HL-60/S4 (cell line): ENCODE results near the gene OR11A1.

ENCODE experiments used
- in situ Hi-C: fragments of 300-500 bp; cut with MboI; formaldehyde crosslinking; loops from 2 replicates; pipeline ENCODE4 v1.14.3; 2022; ENCODE audit warnings: low sequenced_read_pairs

OR11A1 gene, protein sequence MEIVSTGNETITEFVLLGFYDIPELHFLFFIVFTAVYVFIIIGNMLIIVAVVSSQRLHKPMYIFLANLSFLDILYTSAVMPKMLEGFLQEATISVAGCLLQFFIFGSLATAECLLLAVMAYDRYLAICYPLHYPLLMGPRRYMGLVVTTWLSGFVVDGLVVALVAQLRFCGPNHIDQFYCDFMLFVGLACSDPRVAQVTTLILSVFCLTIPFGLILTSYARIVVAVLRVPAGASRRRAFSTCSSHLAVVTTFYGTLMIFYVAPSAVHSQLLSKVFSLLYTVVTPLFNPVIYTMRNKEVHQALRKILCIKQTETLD

DNA sequence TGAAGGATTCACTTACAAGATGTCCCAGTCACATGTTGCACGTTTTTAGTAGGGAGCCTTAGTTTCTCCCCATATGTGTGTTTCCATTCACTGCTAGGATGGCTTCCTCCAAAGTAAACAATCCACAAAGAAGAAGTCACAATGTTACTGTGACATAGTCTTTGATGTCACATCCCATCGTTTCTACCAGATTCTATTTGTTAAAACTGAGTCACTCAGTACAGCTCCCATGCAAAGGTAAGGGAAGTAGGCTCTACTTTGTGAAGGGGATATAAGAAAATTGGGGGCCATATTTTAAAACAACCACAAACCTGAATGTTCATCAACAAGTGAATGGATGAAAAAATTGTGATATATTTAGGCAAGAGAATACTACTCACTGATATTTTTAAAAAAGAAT lies at the start of gene OR11A1, which contains the start of gene OR2H1:
Gene OR11A1 (minus strand): TSS at position 101 of the 400 bp plus-strand sequence. CDS start 29,430 bp downstream, outside the sequence.
Gene OR2H1 (plus strand): TSS at position 185 of the 400 bp plus-strand sequence. CDS start 4,615 bp downstream, outside the sequence.
- in situ Hi-C loops, result no loop called here

DNA sequence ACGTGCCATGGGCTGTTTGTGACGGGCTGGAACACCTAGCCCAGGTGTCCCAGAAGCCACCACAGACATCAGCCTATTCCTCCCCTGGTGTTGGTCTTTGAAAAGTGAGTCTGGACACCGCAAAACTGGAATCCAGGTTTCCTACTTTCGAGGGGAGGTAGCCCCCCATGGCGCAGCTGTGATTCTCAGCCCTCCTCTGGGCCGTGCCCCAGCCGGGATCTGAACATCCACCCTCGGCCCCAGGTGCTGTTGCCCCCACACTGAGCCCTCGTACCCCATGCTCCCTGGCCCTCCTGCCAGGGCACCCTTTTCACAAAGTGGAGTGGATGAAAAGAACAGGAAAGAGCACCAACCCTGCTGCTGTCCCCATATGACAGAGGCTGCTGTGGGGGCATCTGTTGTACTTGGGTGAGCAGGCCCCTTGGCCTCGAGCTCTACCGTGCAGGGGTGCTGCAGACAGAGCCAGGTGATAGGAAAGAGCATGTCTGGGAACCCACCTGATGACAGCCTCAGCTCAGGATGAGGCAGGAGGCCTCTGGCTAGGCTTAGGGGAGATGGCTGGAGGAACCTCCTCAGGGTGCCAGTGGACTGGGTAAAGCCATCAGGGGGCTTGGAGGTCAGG lies 49.7 kb upstream of the OR11A1 start:
- in situ Hi-C loops, result no loop called here

DNA sequence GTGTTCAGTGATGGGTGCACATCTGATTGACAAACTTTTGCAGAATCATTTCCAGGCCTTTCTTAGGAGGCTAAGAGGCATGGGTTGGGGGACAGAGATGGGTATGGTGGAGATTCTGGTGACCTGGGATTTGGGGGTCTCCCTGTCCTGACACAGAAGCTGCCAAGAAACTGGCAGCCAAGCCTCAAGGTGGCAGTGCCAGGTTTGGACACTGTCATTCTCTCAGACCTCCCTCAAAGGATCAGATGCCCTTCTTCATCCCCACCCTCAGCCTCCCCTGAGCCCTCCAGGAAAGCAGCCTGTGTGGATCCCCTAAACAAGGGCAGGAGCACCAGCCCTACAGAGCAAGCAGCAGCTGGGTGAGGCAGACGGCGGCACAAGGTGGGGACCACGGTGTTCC lies 48.9 kb upstream of the OR11A1 start:
- in situ Hi-C loops, result no loop called here

DNA sequence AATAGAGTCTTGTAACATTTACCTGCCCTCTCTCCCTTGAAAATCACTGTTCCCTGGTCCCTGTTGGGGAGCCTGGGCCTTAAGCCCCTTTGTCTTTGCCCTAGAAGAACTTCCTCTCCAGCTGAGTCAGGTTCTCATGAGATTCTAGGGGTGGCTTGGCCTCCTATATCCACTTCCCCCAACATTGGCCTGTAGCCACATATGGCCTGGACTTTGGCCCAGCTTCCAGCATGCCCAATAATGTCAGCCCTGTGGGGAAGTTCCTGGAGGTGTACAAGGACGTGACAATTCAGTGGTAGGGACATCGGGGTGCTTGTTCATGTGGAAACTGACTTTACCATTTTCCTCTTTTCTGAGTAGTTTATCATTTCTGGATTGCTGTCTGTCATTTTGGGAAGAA lies 48.1 kb upstream of the OR11A1 start:
- in situ Hi-C loops, result no loop called here

DNA sequence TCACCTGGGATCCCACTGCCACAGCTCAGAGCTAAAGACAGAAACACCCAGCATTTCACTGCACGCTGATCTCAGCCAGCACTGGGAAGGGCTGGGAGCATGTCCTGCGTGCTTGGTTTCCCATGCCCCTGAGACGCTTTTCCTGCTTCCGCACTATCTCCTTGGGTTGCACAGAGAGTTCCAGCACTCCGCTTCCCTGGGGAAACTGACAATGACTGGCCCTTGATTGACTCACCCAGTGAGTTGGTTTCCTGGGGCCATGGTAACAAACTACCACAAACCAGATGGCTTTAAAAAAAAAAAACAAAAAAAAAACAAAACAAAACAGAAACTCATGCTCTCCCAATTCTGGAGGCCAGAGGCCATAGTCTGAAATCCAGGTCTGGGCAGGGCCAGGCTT lies 45.7 kb upstream of the OR11A1 start:
- in situ Hi-C loops, result no loop called here

DNA sequence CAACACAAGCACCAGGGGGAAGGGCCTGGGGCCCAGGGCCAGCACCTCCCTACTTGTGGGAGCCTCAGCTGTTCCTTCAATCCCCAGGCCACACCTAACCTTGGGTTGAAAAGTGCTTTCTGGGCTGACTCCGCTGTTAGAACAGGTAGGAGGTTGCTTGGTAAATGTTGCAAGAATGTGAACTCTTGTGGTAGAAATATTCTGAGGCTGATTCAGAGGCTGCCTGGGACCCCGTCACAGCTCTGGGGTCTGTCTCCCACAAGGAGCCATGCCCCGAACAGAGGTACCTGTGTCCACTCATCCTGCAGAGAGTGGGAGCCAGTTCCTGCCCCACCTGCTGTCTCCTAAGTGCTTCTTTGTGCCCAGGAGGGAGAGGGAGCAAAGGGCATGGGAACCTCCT lies 45.3 kb upstream of the OR11A1 start:
- in situ Hi-C loops, result no loop called here

DNA sequence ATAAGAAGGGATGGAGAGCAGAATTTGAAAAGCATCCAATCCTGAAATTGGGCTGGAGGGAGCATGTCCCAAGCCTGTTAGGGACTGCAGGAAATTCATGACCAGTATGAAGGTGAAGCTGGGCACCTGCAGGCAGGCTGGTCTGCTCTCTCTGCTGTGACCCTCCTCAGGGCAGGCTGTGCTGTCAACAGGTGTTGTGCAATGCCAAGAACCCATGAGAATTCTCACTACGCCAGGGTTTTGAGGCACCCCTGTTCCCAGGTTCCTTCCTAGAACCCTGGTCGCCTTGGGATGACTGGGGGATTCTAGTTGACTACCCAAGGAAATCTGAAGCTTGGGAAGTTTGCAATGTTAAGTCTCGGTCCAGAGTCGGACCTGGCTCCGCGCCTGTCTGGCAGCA lies 44.2 kb upstream of the OR11A1 start:
- in situ Hi-C loops, result no loop called here

DNA sequence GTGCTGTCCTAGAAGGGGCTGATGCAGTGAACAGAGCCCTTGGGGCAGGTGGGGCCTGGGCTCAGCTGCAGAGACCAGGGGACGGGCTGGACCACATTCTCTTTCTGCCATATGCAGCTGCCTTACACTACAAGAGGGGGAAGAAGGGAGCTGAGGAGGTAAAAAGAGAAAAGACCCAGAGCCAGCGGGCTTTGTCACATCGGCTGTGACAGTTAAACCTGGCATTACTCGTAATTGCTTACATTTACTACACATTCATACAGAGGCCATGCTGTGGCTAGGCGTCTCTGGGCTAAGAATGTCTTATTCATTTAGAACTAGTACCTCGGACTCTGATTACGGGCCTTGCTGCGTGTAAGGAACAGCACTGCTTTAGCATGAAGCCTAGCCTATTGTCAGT lies 43.7 kb upstream of the OR11A1 start:
- in situ Hi-C loops, result no loop called here

DNA sequence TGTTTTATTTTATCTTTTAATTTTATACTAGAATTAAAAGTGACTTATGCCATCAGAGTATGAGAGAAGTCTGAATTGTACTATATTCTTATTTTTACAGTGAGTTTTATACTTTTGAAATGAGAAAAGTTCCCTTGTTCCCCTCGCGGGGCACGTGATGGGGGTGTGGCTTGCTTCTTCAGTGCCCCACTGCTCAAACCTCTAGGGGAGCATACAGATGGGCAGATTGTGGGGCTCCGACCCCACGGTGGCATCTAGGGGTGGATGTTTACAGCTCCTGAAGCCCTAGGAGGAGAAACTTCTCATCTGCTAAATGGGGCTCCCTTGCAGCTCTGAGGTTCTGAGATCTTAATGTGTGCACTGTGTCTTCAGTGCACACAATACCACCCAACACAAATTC lies 42.8 kb upstream of the OR11A1 start:
- in situ Hi-C loops, result no loop called here

DNA sequence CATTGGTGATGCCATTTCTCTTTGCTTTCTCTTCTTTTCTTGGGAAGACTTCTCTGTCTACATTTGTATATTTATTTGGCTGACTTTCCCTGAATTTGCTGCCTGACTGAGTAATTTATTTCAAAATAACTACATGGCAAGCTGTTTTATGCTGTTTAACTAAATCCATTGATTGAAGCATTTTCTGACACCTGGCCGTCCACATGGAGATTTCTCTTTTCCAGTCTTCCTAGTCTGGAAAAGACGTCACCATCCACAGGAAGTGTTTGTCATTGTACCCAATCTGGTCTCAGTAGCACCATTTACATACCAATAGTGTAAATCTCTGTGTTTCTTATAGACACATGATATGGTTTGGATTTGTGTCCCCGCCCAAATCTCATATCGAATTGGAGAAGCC lies 40.1 kb upstream of the OR11A1 start:
- in situ Hi-C loops, result no loop called here

DNA sequence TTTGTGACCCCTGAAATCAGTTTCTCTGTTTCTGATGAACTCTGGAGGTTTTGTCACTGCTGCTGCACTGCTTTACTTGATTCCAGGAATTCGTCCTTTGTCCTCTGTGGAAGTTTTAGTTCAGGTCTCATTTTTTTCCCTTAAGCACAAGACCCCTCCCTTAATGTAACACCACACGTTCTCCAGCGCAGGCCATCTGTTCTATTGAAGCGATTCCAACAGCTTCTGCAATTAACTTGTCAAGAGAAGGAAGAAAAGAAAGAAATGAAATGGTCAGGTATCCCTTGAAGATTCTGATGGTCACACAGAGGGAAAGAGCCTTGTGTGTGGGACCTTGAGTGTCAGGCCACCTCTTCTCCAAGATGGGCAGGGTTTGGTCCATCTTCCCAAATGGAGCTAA lies 38.7 kb upstream of the OR11A1 start:
- in situ Hi-C loops, result no loop called here

DNA sequence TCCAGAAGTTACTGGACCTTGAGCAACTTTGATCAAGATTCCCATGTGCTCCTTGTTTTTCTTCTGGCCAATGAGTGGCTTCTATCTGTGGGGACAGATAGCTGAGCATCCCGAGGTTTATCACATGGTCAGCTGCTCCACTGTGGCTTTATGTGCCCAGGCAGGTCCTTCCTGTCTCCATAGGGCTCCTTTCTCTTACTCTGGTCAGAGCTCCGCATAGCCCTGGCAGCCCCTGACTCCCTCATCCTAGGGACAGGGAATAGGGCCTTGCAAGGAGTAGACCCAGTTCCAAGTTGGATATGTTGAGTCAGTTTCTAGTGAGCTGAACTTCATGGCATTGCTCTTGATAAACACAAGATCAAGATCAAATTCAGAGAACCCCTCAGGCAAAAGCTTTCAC lies 37.3 kb upstream of the OR11A1 start:
- in situ Hi-C loops, result no loop called here

DNA sequence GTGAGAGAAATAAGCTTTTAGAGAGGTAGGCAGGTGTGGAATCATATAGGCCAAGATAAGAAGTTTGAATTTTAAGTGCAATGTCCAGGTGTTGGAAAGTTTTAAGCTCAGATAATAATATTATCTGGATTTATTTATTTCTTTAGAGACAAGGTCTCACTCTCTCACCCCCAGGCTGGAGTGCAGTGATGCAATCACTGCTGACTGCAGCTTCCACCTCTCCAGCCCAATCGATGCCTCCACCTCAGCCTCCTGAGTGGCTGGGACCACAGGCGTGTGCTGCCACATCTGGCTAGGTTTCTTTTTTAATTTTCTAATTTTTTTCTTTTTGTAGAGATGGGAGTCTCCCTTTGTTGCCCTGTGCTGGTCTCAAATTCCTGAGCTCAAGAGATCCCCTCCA lies 36.4 kb upstream of the OR11A1 start:
- in situ Hi-C loops, result no loop called here

DNA sequence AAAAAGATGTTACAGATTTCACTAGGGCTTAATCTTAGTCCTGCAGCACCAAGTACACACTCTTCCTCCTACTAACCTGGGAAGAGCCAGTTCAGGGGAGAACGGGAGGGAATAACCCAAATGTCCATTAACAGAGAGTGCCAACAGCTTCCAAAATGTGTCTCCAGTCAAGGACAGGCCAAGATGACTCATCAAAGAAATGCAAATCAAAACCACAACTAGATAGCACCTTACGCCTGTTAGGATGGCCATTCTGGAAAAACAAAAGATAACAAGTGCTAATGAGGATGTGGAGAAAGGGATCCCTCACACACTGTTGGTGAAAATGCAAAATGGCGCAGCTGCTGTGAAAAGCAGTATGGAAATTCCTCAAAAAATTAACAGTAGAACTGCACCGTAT lies 34.7 kb upstream of the OR11A1 start:
- in situ Hi-C loops, result no loop called here

DNA sequence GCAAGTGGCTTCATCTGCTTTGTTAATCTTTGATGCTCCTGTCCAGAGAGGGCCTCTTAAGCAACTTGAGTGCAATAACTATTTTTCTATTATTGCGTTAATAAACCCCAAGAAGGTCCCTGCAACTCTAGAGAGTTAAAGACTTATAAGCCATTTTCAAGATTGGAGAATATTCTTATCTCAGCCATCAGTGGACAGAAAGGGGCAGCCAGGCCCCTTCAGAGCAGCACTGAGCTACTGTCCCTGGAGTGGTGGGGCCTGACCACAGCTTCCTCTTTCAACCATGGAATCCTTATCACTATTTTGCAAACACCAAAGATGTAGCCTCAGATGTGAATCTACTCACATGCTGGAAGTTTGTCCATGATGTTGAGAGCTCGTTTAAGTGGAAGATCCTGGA lies 33.7 kb upstream of the OR11A1 start:
- in situ Hi-C loops, result no loop called here

DNA sequence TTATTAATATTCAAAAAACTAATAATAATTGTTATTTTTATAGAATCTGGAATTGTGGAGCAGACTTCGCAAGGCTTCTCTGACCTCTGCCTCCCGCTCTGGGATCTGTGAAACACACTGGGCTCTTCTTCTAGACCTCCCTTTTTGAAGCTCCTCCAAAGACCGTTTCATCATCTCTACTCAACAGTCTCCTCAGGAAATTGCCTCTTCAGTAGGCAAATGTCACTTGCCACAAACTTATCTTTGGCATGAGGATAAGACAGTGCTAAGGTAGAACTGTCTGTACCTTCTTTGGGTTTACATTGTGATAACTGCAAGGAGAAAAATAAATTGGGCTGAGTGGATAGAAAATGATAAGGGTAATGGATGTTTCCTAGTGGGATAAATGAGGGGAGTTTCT lies 33.2 kb upstream of the OR11A1 start:
- in situ Hi-C loops, result no loop called here

DNA sequence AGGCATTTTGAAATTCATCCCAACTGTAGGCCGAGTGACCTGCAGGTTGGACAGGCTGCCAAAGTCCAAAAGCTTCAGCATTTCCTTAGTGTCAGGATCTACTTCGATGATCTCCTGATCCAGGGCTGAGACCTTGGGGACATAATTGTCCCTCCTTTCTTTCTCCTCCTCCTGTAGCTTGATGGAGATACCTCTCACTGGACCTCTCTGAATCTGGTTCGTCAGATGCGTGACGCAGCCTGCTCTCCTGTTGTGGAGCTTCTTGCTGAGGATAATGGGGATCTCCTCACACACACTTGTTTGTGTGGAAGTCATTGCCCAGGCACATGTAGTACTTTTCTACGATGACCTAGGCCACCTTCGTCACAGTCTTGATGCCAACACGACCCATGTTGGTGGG lies 32.4 kb upstream of the OR11A1 start:
- in situ Hi-C loops, result no loop called here

DNA sequence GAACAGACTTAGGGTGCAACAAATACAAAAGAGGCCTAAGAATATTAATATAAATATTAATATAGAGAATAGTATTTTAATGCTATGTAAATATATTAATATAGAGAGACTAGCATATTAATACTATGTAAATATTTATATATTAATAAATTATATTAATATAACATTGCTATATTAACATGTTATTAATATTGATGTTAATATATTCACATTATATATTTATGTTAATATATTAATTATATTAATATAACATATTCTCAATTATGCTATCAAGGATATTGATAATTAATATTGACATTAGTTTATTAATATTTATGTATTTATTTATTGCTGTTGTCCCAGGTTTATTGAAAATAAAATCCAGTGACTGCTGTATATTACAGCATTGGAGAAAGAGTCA lies 32.0 kb upstream of the OR11A1 start:
- in situ Hi-C loops, result no loop called here

DNA sequence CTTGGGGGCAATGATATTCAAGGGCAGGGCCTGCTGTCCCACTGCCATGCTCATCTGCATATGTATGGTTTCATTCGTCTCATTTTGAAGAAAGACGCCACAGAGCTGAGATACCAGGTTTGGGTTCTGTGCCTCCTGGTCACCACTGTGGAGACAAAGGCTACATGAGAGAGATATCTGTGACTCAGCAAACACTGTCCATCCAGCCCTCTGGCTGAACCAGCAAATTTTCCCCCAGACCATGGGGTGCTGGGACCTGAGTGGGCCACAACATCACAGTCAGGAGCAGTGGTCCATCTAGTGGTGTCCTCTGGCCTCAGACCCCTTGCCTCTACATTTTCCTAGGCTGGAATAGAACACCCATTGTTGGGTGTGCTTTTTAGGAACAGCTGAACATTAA lies 30.8 kb upstream of the OR11A1 start, which contains the start of gene MAS1L:
Gene MAS1L (minus strand): TSS at position 297 of the 400 bp plus-strand sequence. CDS start 54 bp downstream, at position 243.
- in situ Hi-C loops, result no loop called here

DNA sequence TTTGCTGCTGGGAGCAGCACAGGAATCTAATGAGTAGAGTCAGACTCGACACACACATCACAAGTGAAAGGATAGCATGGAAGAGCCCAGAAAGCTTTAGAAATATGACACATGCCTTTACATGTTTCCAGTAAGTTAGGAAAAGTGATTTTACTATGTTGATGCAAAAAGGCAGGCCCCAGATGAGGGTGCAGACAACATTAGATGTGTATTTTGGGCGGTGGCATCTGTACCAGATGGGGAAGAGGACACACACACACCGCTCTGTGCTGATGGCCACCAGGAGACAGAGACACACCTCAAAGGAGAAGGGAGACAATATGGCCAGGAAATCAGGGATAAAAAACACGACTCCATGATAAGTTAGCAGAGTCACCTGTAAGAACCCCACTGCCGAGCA lies 30.3 kb upstream of the OR11A1 start:
- in situ Hi-C loops, result no loop called here

DNA sequence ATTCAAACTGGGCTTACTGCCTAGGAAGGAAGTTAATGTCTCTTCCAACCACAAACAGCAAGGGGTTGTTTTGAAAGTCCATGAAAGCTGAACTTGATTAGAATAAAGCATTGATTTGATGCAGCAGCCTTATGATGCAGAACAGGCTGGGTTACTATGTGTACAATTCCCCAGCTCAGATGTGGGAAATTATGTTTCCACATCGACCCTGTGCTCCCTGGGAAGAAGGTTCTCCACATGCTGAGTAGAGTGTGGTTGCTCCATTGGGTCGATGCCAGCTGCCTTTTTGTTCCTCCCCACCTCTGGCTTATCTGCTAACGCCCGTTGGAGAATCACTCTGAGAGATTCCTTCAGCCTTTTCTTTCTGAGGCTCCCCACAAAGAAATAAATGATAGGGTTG lies 29.7 kb upstream of the OR11A1 start:
- in situ Hi-C loops, result no loop called here

DNA sequence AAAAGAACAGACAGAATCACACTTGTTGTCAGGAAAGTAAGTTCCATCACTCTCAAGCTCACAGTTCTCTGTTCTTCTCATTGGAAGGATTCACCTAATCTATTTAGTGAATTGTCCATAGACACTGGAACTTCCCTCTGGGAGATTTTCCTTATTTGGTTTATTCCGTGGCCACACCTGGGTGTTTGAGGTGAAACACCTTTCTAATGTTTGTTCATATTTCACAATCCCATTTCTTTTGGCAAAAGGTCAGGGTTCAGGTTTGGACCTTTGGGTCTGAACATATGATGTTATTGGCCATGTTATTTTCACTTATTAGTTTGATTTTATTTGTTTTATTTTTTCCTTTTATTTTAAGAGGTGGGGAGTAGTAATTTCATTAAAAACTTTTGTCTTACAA lies 26.9 kb upstream of the OR11A1 start:
- in situ Hi-C loops, result no loop called here

DNA sequence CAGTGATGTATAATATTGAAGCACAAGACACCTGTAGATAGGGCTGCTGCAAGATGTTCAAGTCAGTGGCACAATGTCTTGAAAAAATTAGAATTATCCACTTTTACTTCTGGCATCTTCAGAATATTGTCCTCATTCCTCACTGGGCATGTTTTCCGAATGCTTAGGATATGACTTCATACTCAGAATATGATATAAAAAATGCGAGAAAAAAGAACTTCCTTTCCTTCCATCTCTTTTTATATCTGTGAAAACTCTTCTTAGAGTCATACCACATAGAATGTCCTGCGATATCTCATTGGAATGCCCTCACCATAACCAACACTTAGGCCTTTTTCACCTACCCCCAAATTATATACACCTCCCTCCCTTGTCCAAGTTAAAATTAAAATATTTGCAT lies 26.3 kb upstream of the OR11A1 start:
- in situ Hi-C loops, result no loop called here
